GM12878 (cell line): ENCODE measurements around the gene PTPRN2. TPM values are rescaled to one million over a fixed set of nuclear protein-coding genes. Genes with fewer than 3 reads are reported as not detected.

Source experiments
- ATAC-seq: fragments of 200-7000 bp; cut with Tn5 transposase; 3 replicates; pipeline ENCODE4 v1.9.1; 2020; ENCODE audit warnings: mild to moderate bottlenecking, moderate library complexity
- BruUV-seq: library from RNA; stranded (reverse); fragments of 400-500 nt; replicated peaks from 2 replicates; lab custom pipeline; 2021; lab: Mats Ljungman, UMichigan
- CTCF ChIA-PET: fragments of 300-600 bp; sonication (Branson Sonifier 250); formaldehyde crosslinking; extraction: SDS; loops from one replicate; lab custom pipeline; 2021; ENCODE audit warnings: inconsistent platforms; lab: Yijun Ruan, JAX
- POLR2A ChIA-PET: fragments of 350-600 bp; formaldehyde crosslinking; extraction: SDS; loops from one replicate; lab custom pipeline; 2021; ENCODE audit warnings: inconsistent platforms; lab: Charles Lee
- RAD21 ChIA-PET: fragments of 300-600 bp; sonication (Branson Sonifier 250); formaldehyde crosslinking; loops from one replicate; lab custom pipeline; 2023; ENCODE audit warnings: antibody characterized with exemption; ENCODE audit not compliant: unreplicated experiment; lab: Charles Lee
- SMC1A ChIA-PET: fragments of 300-600 bp; sonication (Branson Sonifier 250); formaldehyde crosslinking; loops from one replicate; lab custom pipeline; 2023; ENCODE audit not compliant: unreplicated experiment, uncharacterized antibody; lab: Charles Lee
- DNase-seq: peaks from one replicate; pipeline ENCODE4 v3.0.0-alpha.2; 2011; ENCODE audit warnings: low read depth, low spot score
- FAIRE-seq: peaks from 3 replicates; lab custom pipeline; 2011; peaks lifted over from hg19 to GRCh38; lab: Jason Lieb, UNC
- H2AFZ ChIP-seq: 2 replicates; pipeline ENCODE4 v1.6.0; 2011; ENCODE audit warnings: low read depth, low read length, control low read depth; ENCODE audit not compliant: control insufficient read depth
- H3K27ac ChIP-seq: 2 replicates; pipeline ENCODE4 v1.5.1; 2011; ENCODE audit warnings: control low read depth; ENCODE audit not compliant: control insufficient read depth, insufficient read depth
- H3K27me3 ChIP-seq, 2 experiments: replicated peaks in 1 of 2; 2 replicates each; pipeline versions ENCODE4 v1.6.0 to v1.6.1; 2011; ENCODE audit warnings: low read length in 1 of 2; ENCODE audit not compliant: control insufficient read depth in 2 of 2, insufficient read depth in 2 of 2
- H3K36me3 ChIP-seq, 2 experiments: 2 replicates each; pipeline ENCODE4 v1.5.1; 2011; ENCODE audit warnings: low read length in 1 of 2; ENCODE audit not compliant: control insufficient read depth in 2 of 2, insufficient read depth in 2 of 2
- H3K4me1 ChIP-seq: 2 replicates; pipeline ENCODE4 v1.6.1; 2011; ENCODE audit warnings: mild to moderate bottlenecking, low read length, moderate library complexity, mixed read lengths; ENCODE audit not compliant: control insufficient read depth, insufficient read depth
- H3K4me2 ChIP-seq: 2 replicates; pipeline ENCODE4 v1.6.0; 2011; ENCODE audit warnings: control low read depth; ENCODE audit not compliant: control insufficient read depth, insufficient read depth
- H3K4me3 ChIP-seq: fragments of 200-600 bp; sonication (generic); 2 replicates; pipeline ENCODE4 v1.5.1; 2016
- H3K79me2 ChIP-seq: 2 replicates; pipeline ENCODE4 v1.6.0; 2011; ENCODE audit warnings: low read length; ENCODE audit not compliant: control insufficient read depth, insufficient read depth
- H3K9ac ChIP-seq: 2 replicates; pipeline ENCODE4 v1.8.0; 2011; ENCODE audit warnings: low read length, control low read depth, mixed read lengths; ENCODE audit not compliant: control insufficient read depth, insufficient read depth
- H3K9me3 ChIP-seq: replicated peaks from 3 replicates; pipeline ENCODE4 v1.5.1; 2011; ENCODE audit warnings: mild to moderate bottlenecking, low read length; ENCODE audit not compliant: control insufficient read depth, insufficient read depth
- H4K20me1 ChIP-seq: 2 replicates; pipeline ENCODE4 v1.6.0; 2011; ENCODE audit not compliant: control insufficient read depth, insufficient read depth
- BMI1 ChIP-seq: fragments of 450-650 bp; IDR thresholded peaks from 2 replicates; pipeline ENCODE4 v1.6.1; 2016; ENCODE audit warnings: mild to moderate bottlenecking, moderate library complexity, borderline replicate concordance
- CBX5 ChIP-seq: sonication (generic); IDR thresholded peaks from 2 replicates; pipeline ENCODE4 v1.6.1; 2016; ENCODE audit warnings: low read depth, moderate library complexity, mild to moderate bottlenecking, inconsistent platforms
- EED ChIP-seq: sonication (generic); IDR thresholded peaks from 2 replicates; pipeline ENCODE4 v1.6.1; 2016; ENCODE audit warnings: antibody characterized with exemption, low read depth
- ELK1 ChIP-seq: IDR thresholded peaks from 2 replicates; pipeline ENCODE4 v1.6.1; 2012; ENCODE audit warnings: low read depth, low read length, improper control_type of control experiment
- HDAC6 ChIP-seq: fragments of 200-600 bp; sonication (generic); IDR thresholded peaks from one replicate; pipeline ENCODE4 v1.8.0; 2017; ENCODE audit warnings: antibody characterized with exemption; ENCODE audit not compliant: unreplicated experiment
- IKZF2 ChIP-seq, 2 experiments: fragments of 450-650 bp; IDR thresholded peaks; 2 replicates each; pipeline ENCODE4 v1.6.1; 2017; ENCODE audit warnings: mild to moderate bottlenecking in 2 of 2, moderate library complexity in 2 of 2
- MYC ChIP-seq: IDR thresholded peaks from 2 replicates; pipeline ENCODE4 v1.6.1; 2011; ENCODE audit warnings: mild to moderate bottlenecking, low read length, moderate library complexity, inconsistent platforms; ENCODE audit not compliant: insufficient read depth, insufficient replicate concordance, insufficient read length, severe bottlenecking
- RELA ChIP-seq: fragments of 450-650 bp; IDR thresholded peaks from 2 replicates; pipeline ENCODE4 v1.8.0; 2014; ENCODE audit warnings: borderline replicate concordance; ENCODE audit not compliant: partially characterized antibody
- RFX5 ChIP-seq: IDR thresholded peaks from 2 replicates; pipeline ENCODE4 v1.6.1; 2011; ENCODE audit warnings: low read depth, low read length, improper control_type of control experiment
- SKIL ChIP-seq: fragments of 450-650 bp; IDR thresholded peaks from 2 replicates; pipeline ENCODE4 v1.6.1; 2017; ENCODE audit warnings: mild to moderate bottlenecking, low read depth, inconsistent platforms; ENCODE audit not compliant: poor library complexity, severe bottlenecking
- TBL1XR1 ChIP-seq: IDR thresholded peaks from 2 replicates; pipeline ENCODE4 v1.6.1; 2012; ENCODE audit warnings: low read depth, low read length, improper control_type of control experiment
- TCF12 ChIP-seq: IDR thresholded peaks from 2 replicates; pipeline ENCODE4 v1.6.1; 2011; ENCODE audit warnings: low read depth, mild to moderate bottlenecking, low read length
- TCF7 ChIP-seq: IDR thresholded peaks from 2 replicates; pipeline ENCODE4 v1.6.1; 2014; ENCODE audit warnings: antibody characterized with exemption, borderline replicate concordance
- ZZZ3 ChIP-seq: IDR thresholded peaks from 2 replicates; pipeline ENCODE4 v1.6.1; 2011; ENCODE audit warnings: low read depth; ENCODE audit not compliant: control insufficient read depth, insufficient read length
- WGBS: methylation state at CpG from one replicate; pipeline ENCODE4 v1.1.6; 2016; ENCODE audit warnings: low lambda C conversion rate; ENCODE audit not compliant: insufficient replicate concordance, insufficient coverage; ENCODE audit errors: missing lambda C conversion rate; 5-methylcytosine and 5-hydroxymethylcytosine counted together
- in situ Hi-C: fragments of 300-500 bp; cut with MboI; formaldehyde crosslinking; loops from 9 replicates; pipeline ENCODE4 v1.14.3; 2018; ENCODE audit warnings: mixed read lengths
- intact Hi-C: fragments of 100-400 bp; cut with micrococcal nuclease; formaldehyde crosslinking; loops from one replicate; pipeline ENCODE4 v1.14.2; 2022; ENCODE audit not compliant: unreplicated experiment
- polyA plus RNA-seq, 11 experiments: library from polyadenylated mRNA; depleted of rRNA in 4 of 11; unstranded in 6 of 11; stranded (reverse) in 5 of 11; fragments of >200 nt; fragmentation: Nextera tagmentation in 4 of 11; fragmentation: Illumina TruSeq in 1 of 11; extraction: Ambion mirVana in 4 of 11; extraction: Trizol in 1 of 11; gene quantifications; 1 replicate in 1 of 11; 2 replicates in 10 of 11; pipeline versions ENCODE4 v1.2.1 to v1.2.3, GENCODE V29; 2011 to 2016; ENCODE audit warnings: inconsistent platforms in 2 of 11, missing spikeins in 2 of 11, low read depth in 1 of 11
- total RNA-seq, 4 experiments: library from RNA; depleted of rRNA in 3 of 4; stranded (reverse); fragments of >200 nt in 3 of 4; fragmentation: Illumina TruSeq in 1 of 4; extraction: Trizol in 1 of 4; gene quantifications; 2 replicates each; pipeline versions ENCODE4 v1.2.1 to v1.2.3, GENCODE V29; 2013 to 2021

PTPRN2 gene
- total and polyA plus RNA-seq, 10 of the 15 experiments (the other 5 are each of a cell fraction or from before 2014, with no cell fraction given), result 5.4 TPM; not detected in 9

GRCh38 chr7:157532068-157532467 is 1055.6 kb downstream of the PTPRN2 start:
- no peaks in the 10 kb centered on the region for H3K79me2 ChIP-seq
- no peak for ATAC-seq
- TF ChIP-seq TCF7, result no peak
- TF ChIP-seq CBX5, result no peak
- no peak for TF ChIP-seq HDAC6
- no peak for TF ChIP-seq BMI1
- TF ChIP-seq, all 136 proteins: peak for 0
- Histone ChIP-seq H3K9me3 (no peaks in the 10 kb centered on the region), H3K9ac (no peak overlapping the region), H3K4me3 (no peak overlapping the region), H3K27me3 (no peaks in the 10 kb centered on the region), H3K4me2 (no peak overlapping the region), H4K20me1 (no peaks in the 10 kb centered on the region), H3K4me1 (no peaks in the 10 kb centered on the region), H2AFZ (no peak overlapping the region), H3K27ac (no peak overlapping the region), H3K36me3 (no peaks in the 10 kb centered on the region; a peak in 1 of 4 replicates)
- SMC1A ChIA-PET, result no interaction called here
- in situ Hi-C loops (no loop called here), intact Hi-C loops (no loop called here)
- no TSS peak for BruUV-seq
- CTCF ChIA-PET, result no interaction called here
- POLR2A ChIA-PET, result no interaction called here
- FAIRE-seq, result no peak
- 31% methylated on average over 3 of the region's 3 CpGs for WGBS
- RAD21 ChIA-PET, result no interaction called here
- DNase-seq, result no peak

GRCh38 chr7:157529768-157530560 is 1057.7 kb downstream of the PTPRN2 start:
- 38% methylated on average over 25 of the region's 25 CpGs for WGBS
- ATAC-seq (no peak), FAIRE-seq (no peak), DNase-seq (no peak)
- H3K4me3 ChIP-seq, result no peak overlapping the region
- SMC1A ChIA-PET, result interaction anchor here (0.6 kb wide), 1 partner anchor 36 kb away, joined by 3 read pairs; no protein-coding TSS in a partner anchor
- H3K27ac ChIP-seq, result no peak overlapping the region
- no peak overlapping the region for H3K4me2 ChIP-seq
- no peak overlapping the region for H3K9ac ChIP-seq
- intact Hi-C loops (no loop called here), in situ Hi-C loops (no loop called here)
- no TSS peak for BruUV-seq
- H3K36me3 ChIP-seq, result no peaks in the 10 kb centered on the region; a peak in 1 of 4 replicates
- no peaks in the 10 kb centered on the region for H3K27me3 ChIP-seq
- POLR2A ChIA-PET, result no interaction called here
- H3K9me3 ChIP-seq, result no peaks in the 10 kb centered on the region
- RAD21 ChIA-PET, result no interaction called here
- no peaks in the 10 kb centered on the region for H3K4me1 ChIP-seq
- H2AFZ ChIP-seq, result no peak overlapping the region
- no peaks in the 10 kb centered on the region for H4K20me1 ChIP-seq
- CTCF ChIA-PET, result interaction anchor here (0.8 kb wide), 1 partner anchor 56 kb away, joined by 3 read pairs; no protein-coding TSS in a partner anchor
- no peaks in the 10 kb centered on the region for H3K79me2 ChIP-seq
- TF ChIP-seq SKIL (no peak), TBL1XR1 (no peak), IKZF2 (IDR thresholded peaks at IDR 0.05) (no peak), EED (no peak), ZZZ3 (no peak), RELA (no peak), RFX5 (no peak), MYC (no peak), ELK1 (no peak), TCF12 (no peak)
